ENCODE data around the gene SHC2.

DNA sequence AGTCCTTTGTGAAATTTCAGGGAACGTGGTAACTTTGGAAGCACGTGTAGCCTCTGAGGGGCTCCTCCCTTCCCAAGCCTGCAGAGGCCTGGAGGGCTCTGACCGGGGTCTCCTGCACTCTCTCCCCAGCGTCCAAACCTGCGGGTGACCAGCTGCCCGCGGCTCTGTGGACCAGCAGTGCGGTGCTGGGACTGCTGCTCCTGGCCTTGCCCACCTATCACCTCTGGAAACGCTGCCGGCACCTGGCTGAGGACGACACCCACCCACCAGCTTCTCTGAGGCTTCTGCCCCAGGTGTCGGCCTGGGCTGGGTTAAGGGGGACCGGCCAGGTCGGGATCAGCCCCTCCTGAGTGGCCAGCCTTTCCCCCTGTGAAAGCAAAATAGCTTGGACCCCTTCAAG, 43.8 kb upstream of the SHC2 start:
- TF ChIP-seq SUZ12 (IDR thresholded peaks at IDR 0.05; ENCODE audit: low read length) (no peak), RXRA (IDR thresholded peaks at IDR 0.05; ENCODE audit: insufficient read depth, low read depth, low read length) (no peak), POLR2A (IDR thresholded peaks at IDR 0.05; ENCODE audit: control extremely low read depth in 1 of 2, low read depth in 2 of 2, low read length in 2 of 2) (no peak), RFX5 (IDR thresholded peaks at IDR 0.05; ENCODE audit: borderline replicate concordance, low read depth, low read length) (no peak), CTCF (IDR thresholded peaks at IDR 0.05; ENCODE audit: control extremely low read depth in 1 of 3, insufficient read depth in 1 of 3, low read depth in 1 of 3, low read length in 3 of 3) (no peak)

Measured in H1 (cell line).